IMR-90 (cell line): ENCODE results near the gene MYO9A. TPM values are rescaled to one million over a fixed set of nuclear protein-coding genes. Genes with fewer than 3 reads are reported as not detected.

Experiments used
- ATAC-seq: fragments of 200-7000 bp; cut with Tn5 transposase; 2 replicates; pipeline ENCODE4 v1.9.1; 2020; ENCODE audit warnings: low read depth, mild to moderate bottlenecking, moderate library complexity
- BruUV-seq: library from RNA; stranded (reverse); fragments of 400-500 nt; replicated peaks from 2 replicates; lab custom pipeline; 2021; lab: Mats Ljungman, UMichigan
- CTCF ChIA-PET: fragments of 300-600 bp; formaldehyde crosslinking; extraction: SDS; loops from one replicate; lab custom pipeline; 2021; ENCODE audit warnings: antibody characterized with exemption; lab: Yijun Ruan, JAX
- POLR2A ChIA-PET: fragments of 300-600 bp; sonication (Branson Sonifier 250); formaldehyde crosslinking; loops from one replicate; lab custom pipeline; 2022; ENCODE audit warnings: antibody characterized with exemption; ENCODE audit not compliant: unreplicated experiment; lab: Charles Lee
- DNase-seq: peaks from one replicate; pipeline ENCODE4 v3.0.0; 2013
- H2AFZ ChIP-seq: replicated peaks from 2 replicates; pipeline ENCODE3; 2013; ENCODE audit warnings: low read length, mild to moderate bottlenecking; ENCODE audit not compliant: poor library complexity
- H2AK5ac ChIP-seq: 2 replicates; pipeline ENCODE4 v1.6.1; 2013; ENCODE audit warnings: low read depth, low read length, inconsistent platforms
- H2AK9ac ChIP-seq: replicated peaks from 2 replicates; pipeline ENCODE3; 2013; ENCODE audit warnings: mild to moderate bottlenecking, low read depth, low read length, moderate library complexity; ENCODE audit not compliant: poor library complexity
- H2BK120ac ChIP-seq: 2 replicates; pipeline ENCODE4 v1.6.1; 2013; ENCODE audit warnings: low read depth, low read length, inconsistent platforms
- H2BK15ac ChIP-seq: 3 replicates; pipeline ENCODE4 v1.6.1; 2013; ENCODE audit warnings: low read depth, low read length, inconsistent platforms
- H2BK20ac ChIP-seq: 2 replicates; pipeline ENCODE4 v1.6.1; 2013; ENCODE audit warnings: low read depth, mild to moderate bottlenecking, inconsistent platforms, low read length, moderate library complexity
- H2BK5ac ChIP-seq: 2 replicates; pipeline ENCODE4 v1.6.1; 2013; ENCODE audit warnings: mild to moderate bottlenecking, low read depth, low read length, inconsistent platforms; ENCODE audit not compliant: poor library complexity, severe bottlenecking
- H3K14ac ChIP-seq: replicated peaks from 2 replicates; pipeline ENCODE4 v1.6.1; 2013; ENCODE audit warnings: low read depth, low read length, inconsistent platforms
- H3K18ac ChIP-seq: 2 replicates; pipeline ENCODE4 v1.6.1; 2013; ENCODE audit warnings: low read depth, low read length, control low read depth
- H3K23ac ChIP-seq: 2 replicates; pipeline ENCODE4 v1.6.1; 2013; ENCODE audit warnings: low read depth, low read length, inconsistent platforms
- H3K27ac ChIP-seq: 2 replicates; pipeline ENCODE4 v1.5.1; 2013; ENCODE audit warnings: mild to moderate bottlenecking, control low read depth, low read length; ENCODE audit not compliant: insufficient read depth
- H3K27me3 ChIP-seq: 2 replicates; pipeline ENCODE4 v1.6.1; 2013; ENCODE audit warnings: low read length; ENCODE audit not compliant: control insufficient read depth, insufficient read depth
- H3K36me3 ChIP-seq: 2 replicates; pipeline ENCODE4 v1.6.1; 2013; ENCODE audit warnings: low read length, mixed read lengths; ENCODE audit not compliant: control insufficient read depth, insufficient read depth
- H3K4ac ChIP-seq: 2 replicates; pipeline ENCODE4 v1.6.1; 2013; ENCODE audit warnings: low read depth, low read length, inconsistent platforms
- H3K4me1 ChIP-seq: 2 replicates; pipeline ENCODE4 v1.6.1; 2013; ENCODE audit warnings: low read length, mixed read lengths; ENCODE audit not compliant: control insufficient read depth, insufficient read depth
- H3K4me2 ChIP-seq: 2 replicates; pipeline ENCODE4 v1.6.1; 2013; ENCODE audit warnings: low read depth, mild to moderate bottlenecking, control low read depth, low read length, moderate library complexity
- H3K4me3 ChIP-seq: 2 replicates; pipeline ENCODE4 v1.5.1; 2013; ENCODE audit warnings: low read depth, mild to moderate bottlenecking, control low read depth, low read length, moderate library complexity; ENCODE audit not compliant: insufficient read depth
- H3K56ac ChIP-seq: 2 replicates; pipeline ENCODE4 v1.6.1; 2013; ENCODE audit warnings: low read length, inconsistent platforms; ENCODE audit not compliant: insufficient read depth; ENCODE audit errors: extremely low read depth
- H3K79me1 ChIP-seq, 2 experiments: 2 replicates each; pipeline ENCODE4 v1.6.1; 2013; ENCODE audit warnings: low read length in 2 of 2, inconsistent platforms in 1 of 2, low read depth in 1 of 2
- H3K9ac ChIP-seq: 2 replicates; pipeline ENCODE4 v1.6.1; 2013; ENCODE audit warnings: low read depth, low read length, control low read depth
- H3K9me1 ChIP-seq: 2 replicates; pipeline ENCODE4 v1.6.1; 2013; ENCODE audit warnings: low read length, inconsistent platforms; ENCODE audit not compliant: insufficient read depth
- H3K9me3 ChIP-seq: 2 replicates; pipeline ENCODE4 v1.6.1; 2013; ENCODE audit warnings: low read length; ENCODE audit not compliant: control insufficient read depth, insufficient read depth
- H4K20me1 ChIP-seq: 2 replicates; pipeline ENCODE4 v1.6.1; 2013; ENCODE audit warnings: low read length, inconsistent platforms; ENCODE audit not compliant: insufficient read depth
- H4K5ac ChIP-seq: 2 replicates; pipeline ENCODE4 v1.6.1; 2013; ENCODE audit warnings: mild to moderate bottlenecking, low read depth, low read length, control low read depth
- H4K8ac ChIP-seq, 2 experiments: 2 replicates each; pipeline ENCODE4 v1.6.1; 2013; ENCODE audit warnings: low read depth in 2 of 2, low read length in 2 of 2, control low read depth in 1 of 2, inconsistent platforms in 1 of 2
- H4K91ac ChIP-seq: 2 replicates; pipeline ENCODE4 v1.6.1; 2013; ENCODE audit warnings: low read depth, low read length, inconsistent platforms; ENCODE audit not compliant: insufficient read depth
- CEBPB ChIP-seq: IDR thresholded peaks from 2 replicates; pipeline ENCODE4 v1.6.1; 2012; ENCODE audit warnings: low read depth, low read length, improper control_type of control experiment
- CHD1 ChIP-seq: IDR thresholded peaks from 2 replicates; pipeline ENCODE4 v1.6.1; 2012; ENCODE audit warnings: low read depth, low read length, improper control_type of control experiment
- FOS ChIP-seq: fragments of 150-350 bp; IDR thresholded peaks from 2 replicates; pipeline ENCODE4 v1.6.1; 2016; ENCODE audit warnings: low read depth, low read length
- MAZ ChIP-seq: IDR thresholded peaks from 2 replicates; pipeline ENCODE4 v1.6.1; 2012; ENCODE audit warnings: low read depth, mild to moderate bottlenecking, low read length, improper control_type of control experiment, moderate library complexity, borderline replicate concordance
- MXI1 ChIP-seq: IDR thresholded peaks from 2 replicates; pipeline ENCODE4 v1.6.1; 2012; ENCODE audit warnings: low read depth, mild to moderate bottlenecking, low read length, moderate library complexity, borderline replicate concordance
- NFE2L2 ChIP-seq: fragments of 150-350 bp; IDR thresholded peaks from 2 replicates; pipeline ENCODE4 v1.6.1; 2016; ENCODE audit warnings: low read depth, mild to moderate bottlenecking, low read length
- SMC3 ChIP-seq: fragments of 150-350 bp; IDR thresholded peaks from 2 replicates; pipeline ENCODE4 v1.6.1; 2016; ENCODE audit warnings: low read depth, mild to moderate bottlenecking, antibody characterized with exemption, low read length, moderate library complexity
- USF2 ChIP-seq: fragments of 150-350 bp; IDR thresholded peaks from 2 replicates; pipeline ENCODE4 v1.6.1; 2017; ENCODE audit warnings: mild to moderate bottlenecking, antibody characterized with exemption, low read length, low read depth
- WGBS, 2 experiments: methylation state at CpG; one replicate each; pipeline versions ENCODE4 v1.1.5 to v1.1.7; 2013; ENCODE audit warnings: missing lambda C conversion rate in 2 of 2; ENCODE audit not compliant: insufficient read length in 1 of 2; ENCODE audit errors: extremely low coverage in 2 of 2; 5-methylcytosine and 5-hydroxymethylcytosine counted together
- dilution Hi-C: fragments of 300-500 bp; cut with HindIII; formaldehyde crosslinking; loops from one replicate; pipeline ENCODE4 v1.14.3; 2018; ENCODE audit warnings: low sequenced_read_pairs; ENCODE audit not compliant: unreplicated experiment
- in situ Hi-C: fragments of 300-500 bp; cut with MboI; formaldehyde crosslinking; loops from 3 replicates; pipeline ENCODE4 v1.14.3; 2019; ENCODE audit warnings: low sequenced_read_pairs, inconsistent platforms, mixed read lengths
- intact Hi-C: fragments of 100-400 bp; cut with micrococcal nuclease; formaldehyde crosslinking; loops from 2 replicates; pipeline ENCODE4 v1.10.0; 2022
- polyA plus RNA-seq, 3 experiments: library from polyadenylated mRNA; depleted of rRNA; stranded (reverse); fragments of >200 nt; gene quantifications; 2 replicates each; pipeline ENCODE4 v1.2.3, GENCODE V29; 2012; ENCODE audit warnings: low replicate concordance in 1 of 3
- total RNA-seq: library from RNA; depleted of rRNA; stranded (reverse); fragments of >200 nt; gene quantifications from 2 replicates; pipeline ENCODE4 v1.2.3, GENCODE V29; 2012

Gene MYO9A
- total and polyA plus RNA-seq, 2 of the 4 experiments (the other 2 are of a cell fraction) = 6.0 to 49.5 TPM

GRCh38 chr15:71997691-71998090 is 120.3 kb downstream of the MYO9A start:
- ChIA-PET POLR2A (no interaction called here), CTCF (no interaction called here)
- no peak overlapping the region for H2BK15ac ChIP-seq
- TF ChIP-seq FOS (no peak), MXI1 (no peak), USF2 (no peak), CHD1 (no peak), CEBPB (no peak), NFE2L2 (no peak), MAZ (no peak), SMC3 (no peak)
- no peak overlapping the region for H2AFZ ChIP-seq
- H2AK9ac ChIP-seq = no peak overlapping the region
- no peak overlapping the region for H3K14ac ChIP-seq
- H3K9ac ChIP-seq = no peak overlapping the region
- H4K5ac ChIP-seq = no peak overlapping the region
- H4K91ac ChIP-seq = no peak overlapping the region
- no peaks in the 10 kb centered on the region for H3K4me1 ChIP-seq
- no peak overlapping the region for H2AK5ac ChIP-seq
- H3K4ac ChIP-seq = no peak overlapping the region
- no peak overlapping the region for H3K27ac ChIP-seq
- H3K23ac ChIP-seq = no peak overlapping the region
- no peaks in the 10 kb centered on the region for H3K79me1 ChIP-seq
- no peak overlapping the region for H2BK20ac ChIP-seq
- H3K18ac ChIP-seq = no peak overlapping the region
- H3K36me3 ChIP-seq = no peaks in the 10 kb centered on the region
- H3K56ac ChIP-seq = no peak overlapping the region
- H2BK5ac ChIP-seq = no peak overlapping the region
- no peak overlapping the region for H3K4me2 ChIP-seq
- no peaks in the 10 kb centered on the region for H3K27me3 ChIP-seq
- in situ Hi-C loops = no loop called here
- dilution Hi-C loops = no loop called here
- BruUV-seq = no TSS peak
- H4K20me1 ChIP-seq = no peaks in the 10 kb centered on the region
- H3K9me3 ChIP-seq = no peaks in the 10 kb centered on the region
- no CpG with 5 or more reads among the region's 4 CpGs for WGBS, 2 experiments
- intact Hi-C loops = no loop called here
- H3K4me3 ChIP-seq = no peak overlapping the region
- ATAC-seq = no peak
- no peak overlapping the region for H2BK120ac ChIP-seq
- H3K9me1 ChIP-seq = no peaks in the 10 kb centered on the region
- no peak for DNase-seq
- no peak overlapping the region for H4K8ac ChIP-seq
